PC-9 (cell line): ENCODE results near the gene FBXO5. TPM values are rescaled to one million over a fixed set of nuclear protein-coding genes. Genes with fewer than 3 reads are reported as not detected.
"Not testable (repeated sequence)": the region's sequence is repeated elsewhere in the genome, so short reads cannot be mapped to it uniquely, and the experiment has no call there.

Source experiments
- BruUV-seq: library from RNA; stranded (reverse); fragments of 400-500 nt; replicated peaks from 2 replicates; lab custom pipeline; 2021; lab: Mats Ljungman, UMichigan
- CTCF ChIA-PET: fragments of 300-600 bp; sonication (Branson Sonifier 250); formaldehyde crosslinking; loops from one replicate; lab custom pipeline; 2022; ENCODE audit warnings: antibody characterized with exemption; lab: Charles Lee
- POLR2A ChIA-PET: fragments of 300-600 bp; sonication (Branson Sonifier 250); formaldehyde crosslinking; loops from one replicate; lab custom pipeline; 2022; ENCODE audit warnings: antibody characterized with exemption; ENCODE audit not compliant: unreplicated experiment; lab: Charles Lee
- DNase-seq, 2 experiments: peaks; one replicate each; pipeline versions ENCODE4 v3.0.0 to v3.0.0-alpha.2; 2015 to 2022; ENCODE audit warnings: mixed read lengths in 1 of 2
- H2AFZ ChIP-seq: fragments of 200-600 bp; sonication (generic); 2 replicates; pipeline ENCODE4 v1.8.1; 2017; ENCODE audit warnings: antibody characterized with exemption
- H3F3A ChIP-seq: fragments of 200-600 bp; sonication (generic); 2 replicates; pipeline ENCODE4 v1.8.1; 2017; ENCODE audit warnings: antibody characterized with exemption, mild to moderate bottlenecking, low read depth; ENCODE audit not compliant: insufficient read depth
- H3K27ac ChIP-seq: fragments of 200-600 bp; sonication (generic); 2 replicates; pipeline ENCODE4 v1.6.1; 2016; ENCODE audit warnings: mixed run types
- H3K27me3 ChIP-seq: fragments of 200-600 bp; sonication (generic); 2 replicates; pipeline ENCODE4 v1.6.1; 2016; ENCODE audit warnings: low read depth, mixed run types; ENCODE audit not compliant: insufficient read depth
- H3K36me3 ChIP-seq: fragments of 200-600 bp; sonication (generic); 2 replicates; pipeline ENCODE4 v1.6.1; 2016; ENCODE audit warnings: low read depth, mixed run types
- H3K4me1 ChIP-seq: fragments of 200-600 bp; sonication (generic); replicated peaks from 2 replicates; pipeline ENCODE4 v1.6.1; 2016; ENCODE audit warnings: mixed run types; ENCODE audit not compliant: insufficient read depth
- H3K4me2 ChIP-seq: fragments of 200-600 bp; sonication (generic); 2 replicates; pipeline ENCODE4 v1.6.1; 2017; ENCODE audit warnings: mixed run types
- H3K4me3 ChIP-seq: fragments of 200-600 bp; sonication (generic); 2 replicates; pipeline ENCODE4 v1.6.1; 2016; ENCODE audit warnings: mixed run types
- H3K79me2 ChIP-seq: fragments of 200-600 bp; sonication (generic); 2 replicates; pipeline ENCODE4 v1.6.1; 2017; ENCODE audit warnings: low read depth, mixed run types
- H3K9me2 ChIP-seq: fragments of 200-600 bp; sonication (generic); 2 replicates; pipeline ENCODE4 v1.8.1; 2017; ENCODE audit warnings: mild to moderate bottlenecking; ENCODE audit not compliant: insufficient read depth
- H3K9me3 ChIP-seq: fragments of 200-600 bp; sonication (generic); 2 replicates; pipeline ENCODE4 v1.8.1; 2016; ENCODE audit warnings: low read depth; ENCODE audit not compliant: insufficient read depth
- H4K20me1 ChIP-seq: fragments of 200-600 bp; sonication (generic); 2 replicates; pipeline ENCODE4 v1.8.1; 2017; ENCODE audit not compliant: insufficient read depth
- CTCF ChIP-seq: fragments of 200-600 bp; sonication (generic); conservative IDR thresholded peaks from 2 replicates; pipeline ENCODE4 v1.6.1; 2017; ENCODE audit warnings: mixed run types, antibody characterized with exemption, mild to moderate bottlenecking, moderate library complexity
- EZH2 ChIP-seq: fragments of 200-600 bp; sonication (generic); IDR thresholded peaks from 2 replicates; pipeline ENCODE4 v1.8.0; 2017; ENCODE audit warnings: antibody characterized with exemption, low read depth
- intact Hi-C: fragments of 100-400 bp; cut with micrococcal nuclease; formaldehyde crosslinking; loops from one replicate; pipeline ENCODE4 v1.10.0; 2022; ENCODE audit not compliant: unreplicated experiment
- total RNA-seq: library from RNA; stranded (reverse); gene quantifications from 2 replicates; pipeline ENCODE4 v1.2.3, GENCODE V29; 2021

FBXO5 gene
- total RNA-seq, 1 experiment from 2014 or later: 20.6 TPM

- CTCF ChIA-PET: interaction anchor here (0.6 kb wide), 1 partner anchor 1762 kb away, joined by 3 read pairs; no protein-coding TSS in a partner anchor
These were observed 19.9 kb upstream of the FBXO5 start, which contains the start of gene MTRF1L for GRCh38 chr6:153002613-153003365. MTRF1L (minus strand) TSS chr6:153002709; CDS start chr6:153002685, 24 bp downstream.

GRCh38 chr6:153001767-153002612 lies 19.1 kb upstream of the FBXO5 start:
- peaks cover 59% of the 10 kb centered on the region for H3K79me2 ChIP-seq
- peak overlapping the region; percentile 99 for H3K4me2 ChIP-seq
- peaks cover 19% of the 10 kb centered on the region for H3K36me3 ChIP-seq
- H3K27me3 ChIP-seq: no peaks in the 10 kb centered on the region
- H3K9me2 ChIP-seq: no peaks in the 10 kb centered on the region; the same call in 1 of the 2 replicates
- no peak for TF ChIP-seq CTCF
- TF ChIP-seq EZH2: no peak
- intact Hi-C loops: loop anchor here (2.0 kb wide), 1 partner anchor 17 kb away; no protein-coding TSS in a partner anchor
- H3K27ac ChIP-seq: peak overlapping the region; percentile 79
- peak overlapping the region; percentile 96 for H3K4me3 ChIP-seq
- ChIA-PET CTCF (interaction anchor here (0.6 to 0.7 kb wide), 2 partner anchors 1677 to 1763 kb away, joined by 3 to 9 read pairs; no protein-coding TSS in a partner anchor), POLR2A (interaction anchor here (0.6 kb wide), 1 partner anchor 19 kb away, joined by 6 read pairs; no protein-coding TSS in a partner anchor)
- peaks cover 9% of the 10 kb centered on the region; the same call in 1 of the 2 replicates for H4K20me1 ChIP-seq
- H3K9me3 ChIP-seq: no peaks in the 10 kb centered on the region
- H3F3A ChIP-seq: peaks cover 21% of the 10 kb centered on the region; the same call in 1 of the 2 replicates
- H2AFZ ChIP-seq: peak overlapping the region; percentile 91
- DNase-seq: no peak
- TSS peak; percentile 67 for BruUV-seq
- peaks cover 33% of the 10 kb centered on the region for H3K4me1 ChIP-seq

More at GRCh38 chr6:153002613-153003365, 19.9 kb upstream of the FBXO5 start, which contains the start of gene MTRF1L:
- Histone ChIP-seq H3K27me3 (no peaks in the 10 kb centered on the region), H3K36me3 (peaks cover 13% of the 10 kb centered on the region), H4K20me1 (peaks cover 9% of the 10 kb centered on the region; the same call in 1 of the 2 replicates), H3K4me1 (peaks cover 33% of the 10 kb centered on the region), H3K9me3 (no peaks in the 10 kb centered on the region), H3K9me2 (no peaks in the 10 kb centered on the region; the same call in 1 of the 2 replicates), H3K4me2 (peak within 1 kb of the TSS; percentile 99), H3K4me3 (peak within 1 kb of the TSS; percentile 96), H3K79me2 (peaks cover 58% of the 10 kb centered on the region), H3K27ac (peak within 1 kb of the TSS; percentile 79), H3F3A (peaks cover 13% of the 10 kb centered on the region; the same call in 1 of the 2 replicates), H2AFZ (peak within 1 kb of the TSS; percentile 91)
- POLR2A ChIA-PET: interaction anchor here (0.6 kb wide), 1 partner anchor 19 kb away, joined by 6 read pairs; no protein-coding TSS in a partner anchor
- intact Hi-C loops: no loop called here
- TSS peak; percentile 78 for BruUV-seq
- peak; percentile 86 to 92 for DNase-seq
- TF ChIP-seq CTCF (no peak), EZH2 (no peak)

- H2AFZ ChIP-seq, H4K20me1 ChIP-seq, H3K9me3 ChIP-seq, H3K27me3 ChIP-seq, H3K9me2 ChIP-seq, POLR2A ChIA-PET, H3K27ac ChIP-seq, DNase-seq, CTCF ChIA-PET, BruUV-seq: not testable (repeated sequence)
- H3K4me1 ChIP-seq: peaks cover 33% of the 10 kb centered on the region
- H3K79me2 ChIP-seq: peaks cover 67% of the 10 kb centered on the region
- peaks cover 25% of the 10 kb centered on the region; the same call in 1 of the 2 replicates for H3F3A ChIP-seq
- peak overlapping the region; percentile 96; the same call in 1 of the 2 replicates for H3K4me3 ChIP-seq
- peak overlapping the region; percentile 99 for H3K4me2 ChIP-seq
- intact Hi-C loops: loop anchor here (2.0 kb wide), 1 partner anchor 16 kb away; no protein-coding TSS in a partner anchor
- peaks cover 23% of the 10 kb centered on the region for H3K36me3 ChIP-seq
These were observed 17.9 kb upstream of the FBXO5 start for GRCh38 chr6:153000790-153001189.
